Erythroblast (primary cell): Measurements from ENCODE around the gene NRAS.
"Not testable (repeated sequence)": the region's sequence is repeated elsewhere in the genome, so short reads cannot be mapped to it uniquely, and the experiment has no call there.

Experiments used
- DNase-seq, 2 experiments: peaks; one replicate each; lab custom pipeline; 2025; lab: John Stamatoyannopoulos, UW
- GATA1 ChIP-seq: IDR thresholded peaks from 2 replicates; pipeline ENCODE4 v1.6.1; 2011; ENCODE audit warnings: low read depth, mild to moderate bottlenecking, control low read depth, low read length, moderate library complexity
- POLR2A ChIP-seq: IDR thresholded peaks from 2 replicates; pipeline ENCODE4 v1.6.1; 2011; ENCODE audit warnings: mild to moderate bottlenecking, low read length

The NRAS gene

GRCh38 chr1:114716304-114717170 is at the start of gene NRAS:
Gene NRAS (minus strand): TSS chr1:114716771. CDS start chr1:114716160, 611 bp downstream.
- TF ChIP-seq GATA1 (no peak), POLR2A (peak; percentile 83)
- DNase-seq = peak; percentile 95 to 96

DNA sequence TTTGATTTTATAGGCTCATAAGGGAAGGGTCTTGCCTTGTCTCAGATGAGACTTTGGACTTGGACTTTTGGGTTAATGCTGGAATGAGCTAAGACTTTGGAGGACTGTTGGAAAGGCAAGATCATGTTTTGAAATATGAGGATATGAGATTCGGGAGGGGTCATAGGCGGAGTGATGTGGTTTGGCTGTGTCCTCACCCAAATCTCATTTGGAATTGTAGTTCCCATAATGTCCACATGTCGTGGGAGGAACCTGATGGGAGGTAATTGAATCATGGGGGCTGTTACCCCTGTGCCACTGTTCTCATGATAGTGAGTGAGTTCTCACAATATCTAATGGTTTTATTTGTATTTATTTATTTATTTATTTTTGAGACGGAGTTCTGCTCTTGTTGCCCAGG is 48.1 kb upstream of the NRAS start:
- no peak for TF ChIP-seq POLR2A
- no peak for TF ChIP-seq GATA1
- DNase-seq = peak; percentile 7 to 8

DNA sequence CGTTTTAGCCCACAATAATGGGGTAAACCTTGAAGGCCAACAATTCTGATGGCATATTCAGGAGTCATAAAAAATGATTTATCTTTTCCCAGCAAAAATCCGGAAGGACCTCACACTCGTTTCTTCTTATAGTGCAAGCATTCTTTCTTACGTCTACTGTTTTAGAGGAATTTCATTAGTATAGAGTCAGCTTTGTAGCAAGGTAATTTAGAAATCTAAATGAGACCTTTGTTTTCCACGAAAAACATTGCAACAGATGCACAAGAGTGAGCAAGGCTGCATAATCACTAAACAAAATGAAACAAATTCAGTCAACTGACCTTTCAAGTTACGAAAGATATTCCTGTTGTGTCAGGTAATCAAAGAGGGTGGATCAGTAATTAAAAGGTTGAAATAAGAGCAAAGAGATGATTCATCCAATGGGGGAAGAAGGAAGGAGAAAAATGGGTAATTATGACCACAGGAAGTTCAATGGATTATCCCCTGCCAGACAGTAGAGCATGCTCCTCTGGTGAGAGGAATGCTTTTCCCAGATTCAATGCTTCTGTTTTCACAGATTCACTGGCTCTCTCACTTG is 41.8 kb upstream of the NRAS start:
- DNase-seq = no peak
- TF ChIP-seq POLR2A = no peak
- no peak for TF ChIP-seq GATA1

- TF ChIP-seq GATA1 (no peak), POLR2A (peak; percentile 97)
- peak; percentile 98 to 99 for DNase-seq
Measured at GRCh38 chr1:114757455-114758255, 41.1 kb upstream of the NRAS start, which contains the start of gene CSDE1. Gene CSDE1 (minus strand): TSS chr1:114757984. CDS start chr1:114739890, 18,094 bp downstream.

DNA sequence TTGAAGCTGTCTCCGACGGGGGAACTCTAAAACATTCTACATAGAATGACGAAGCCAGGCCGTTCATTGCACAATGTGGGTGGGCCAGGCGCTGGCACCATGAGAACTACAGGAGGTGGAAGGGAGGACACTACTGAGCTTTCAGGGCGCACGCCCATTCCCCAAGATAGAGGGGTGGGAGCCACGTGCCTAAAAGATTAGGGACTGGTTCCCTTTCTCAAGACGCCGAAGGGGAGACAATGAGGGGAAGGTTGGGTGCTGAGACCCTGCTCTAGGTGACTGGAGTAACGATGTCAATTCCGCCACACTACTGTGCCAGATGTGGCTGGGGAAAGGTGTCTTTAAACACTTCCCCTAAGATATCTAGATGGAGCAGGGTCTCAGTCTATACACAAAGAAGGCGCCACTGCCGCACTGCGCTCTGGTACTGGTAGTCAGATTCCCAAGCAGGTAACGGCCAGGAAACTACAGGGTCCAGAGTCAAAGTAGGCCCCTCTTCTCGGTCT is 40.4 kb upstream of the NRAS start:
- no peak for TF ChIP-seq GATA1
- TF ChIP-seq POLR2A = no peak

GRCh38 chr1:114756009-114756892 is 39.7 kb upstream of the NRAS start:
- peak in 1 of 2 experiments; percentile 39 for DNase-seq
- no peak for TF ChIP-seq GATA1
- no peak for TF ChIP-seq POLR2A

More for the DNA sequence above, 40.4 kb upstream of the NRAS start:
- DNase-seq = peak; percentile 70 to 83

DNA sequence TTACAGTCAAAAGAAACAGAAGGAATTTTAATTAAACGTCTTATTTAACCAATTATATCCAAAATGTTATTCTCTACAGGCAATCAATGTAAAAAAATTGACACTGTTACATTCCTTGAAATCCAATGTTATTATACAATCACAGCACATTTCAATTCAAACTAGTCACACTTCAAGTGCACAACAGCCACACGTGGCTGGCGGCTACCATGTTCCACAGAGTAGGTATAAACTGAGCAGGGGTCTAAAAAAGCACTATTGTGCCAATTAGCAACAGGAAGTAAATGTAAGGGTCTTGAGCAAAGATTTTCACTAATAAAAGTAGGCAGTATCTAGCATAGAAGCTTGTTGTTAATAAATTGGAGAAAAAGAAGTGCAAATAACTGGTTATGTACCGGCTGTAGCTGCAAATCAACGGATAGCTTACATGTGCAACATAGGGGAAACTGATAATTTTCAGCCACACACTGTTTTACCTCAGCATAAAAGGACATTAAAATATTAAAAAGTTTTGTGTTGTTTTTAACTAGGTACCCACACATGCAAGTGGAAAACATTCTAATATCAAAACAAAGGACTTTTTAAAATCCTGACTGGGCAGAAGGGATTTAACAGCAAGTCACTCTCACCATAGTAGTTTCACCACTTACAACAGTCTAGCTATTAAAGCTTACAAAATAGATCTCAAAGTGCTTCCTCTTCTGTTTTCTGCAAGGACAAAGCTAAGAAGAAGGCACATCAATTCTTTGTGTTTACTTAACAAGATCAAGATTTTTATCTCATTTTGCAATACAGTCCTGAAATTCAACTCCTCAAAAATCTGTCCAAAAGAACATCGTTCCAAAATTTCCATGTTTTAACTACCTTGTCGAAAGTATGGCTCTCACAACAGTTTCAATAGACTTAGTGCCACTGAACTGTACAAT is 38.7 kb upstream of the NRAS start:
- no peak for DNase-seq

GRCh38 chr1:114753702-114754101 is 37.1 kb upstream of the NRAS start:
- DNase-seq = not testable (repeated sequence)

More for the DNA sequence above, 38.7 kb upstream of the NRAS start:
- TF ChIP-seq GATA1 (no peak), POLR2A (no peak)

DNA sequence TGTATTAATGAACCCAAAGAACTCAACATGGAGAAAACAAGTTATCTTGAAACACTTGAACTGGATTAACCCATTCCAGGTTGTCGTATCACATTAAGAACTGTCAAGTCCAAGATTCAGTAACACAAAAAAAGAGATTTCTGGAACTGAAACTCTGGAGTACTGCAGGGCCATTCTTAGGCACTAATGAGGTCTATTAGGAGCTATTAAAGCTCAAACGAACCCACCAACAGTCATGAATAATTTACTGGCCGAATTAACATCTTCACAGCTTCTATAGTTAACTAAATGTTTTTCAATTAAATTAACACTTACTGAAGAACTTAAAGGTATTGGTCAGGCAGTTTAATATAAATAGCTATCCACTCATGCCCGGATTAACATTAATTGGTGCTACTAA is 36.6 kb upstream of the NRAS start:
- TF ChIP-seq POLR2A = no peak
- DNase-seq = no peak

- TF ChIP-seq GATA1 = no peak
- no peak for TF ChIP-seq POLR2A
- DNase-seq = no peak
Measured at GRCh38 chr1:114750780-114751179, 34.2 kb upstream of the NRAS start.

- DNase-seq = no peak
- no peak for TF ChIP-seq POLR2A
- no peak for TF ChIP-seq GATA1
Measured at GRCh38 chr1:114749835-114750234, 33.3 kb upstream of the NRAS start.
